Large intestine (tissue), 3 donors: ENCODE results near the gene RHBDD2. TPM values are rescaled to one million over a fixed set of nuclear protein-coding genes. Genes with fewer than 3 reads are reported as not detected.

Source experiments
- DNase-seq, 2 donors: peaks; one replicate each; pipeline versions ENCODE4 v3.0.0 to v3.0.0-alpha.2; 2013
- H3K27ac ChIP-seq: one replicate; pipeline ENCODE4 v1.5.1; 2013; ENCODE audit warnings: low read length
- H3K27me3 ChIP-seq: 2 replicates; pipeline ENCODE4 v1.6.1; 2013; ENCODE audit warnings: low read length; ENCODE audit not compliant: control insufficient read depth, insufficient read depth
- H3K36me3 ChIP-seq: 2 replicates; pipeline ENCODE4 v1.6.1; 2013; ENCODE audit warnings: low read length; ENCODE audit not compliant: control insufficient read depth, insufficient read depth
- H3K4me1 ChIP-seq: one replicate; pipeline ENCODE4 v1.6.1; 2013; ENCODE audit warnings: low read length; ENCODE audit not compliant: control insufficient read depth, insufficient read depth
- H3K4me3 ChIP-seq: one replicate; pipeline ENCODE4 v1.5.1; 2013; ENCODE audit warnings: low read length
- H3K9me3 ChIP-seq: one replicate; pipeline ENCODE4 v1.6.1; 2013; ENCODE audit warnings: mild to moderate bottlenecking, low read depth, low read length, moderate library complexity; ENCODE audit not compliant: control insufficient read depth
- WGBS: methylation state at CpG from one replicate; pipeline ENCODE4 v1.1.5; 2013; ENCODE audit warnings: low lambda C conversion rate; ENCODE audit not compliant: insufficient coverage; 5-methylcytosine and 5-hydroxymethylcytosine counted together
- polyA plus RNA-seq: library from polyadenylated mRNA; unstranded; fragments of 120-200 nt; gene quantifications from one replicate; pipeline ENCODE4 v1.2.1, GENCODE V29; 2013

The RHBDD2 gene
- polyA plus RNA-seq, 1 donor: 51.9 TPM

DNA sequence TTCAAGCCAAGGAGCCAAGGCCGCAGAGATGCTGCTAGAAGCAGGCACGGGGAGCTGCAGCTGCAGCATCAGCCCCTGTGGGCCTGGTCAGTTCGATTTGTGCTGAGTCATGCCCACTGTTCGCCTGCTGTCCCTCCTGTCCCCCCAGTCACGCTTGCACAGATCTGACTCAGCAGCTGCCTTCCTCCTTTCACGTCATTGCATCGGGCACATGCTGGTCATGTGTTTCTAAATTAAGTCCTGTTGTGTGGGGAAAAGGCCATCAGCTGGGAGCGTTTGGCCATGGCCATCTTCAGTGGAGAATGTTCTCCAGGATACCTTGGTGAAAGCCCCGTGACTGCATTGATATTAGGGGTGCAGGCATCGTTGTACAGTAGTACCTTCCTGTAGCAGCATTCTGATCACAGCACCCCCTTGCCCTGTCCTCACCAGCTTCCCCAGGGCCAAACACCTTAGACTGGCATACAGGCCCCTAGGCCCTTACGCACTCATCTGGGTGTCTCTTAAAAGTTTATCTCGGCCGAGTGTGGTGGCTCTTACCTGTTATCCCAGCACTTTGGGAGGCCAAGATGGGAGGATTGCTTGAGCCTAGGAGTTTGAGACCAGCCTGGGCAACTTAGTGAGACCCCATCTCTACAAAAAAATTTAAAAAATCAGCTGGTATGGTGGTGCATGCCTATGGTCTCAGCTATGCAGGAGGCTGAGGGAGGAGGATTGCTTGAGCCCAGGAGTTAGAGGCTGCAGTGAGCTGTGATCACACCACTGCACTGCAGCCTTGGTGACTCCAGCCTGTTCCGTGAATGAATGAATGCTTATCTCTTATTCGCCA lies 59.3 kb downstream of the RHBDD2 start:
- Histone ChIP-seq H3K4me3 (no peak overlapping the region), H3K36me3 (peaks cover 4% of the 10 kb centered on the region), H3K4me1 (no peaks in the 10 kb centered on the region), H3K27me3 (no peaks in the 10 kb centered on the region), H3K27ac (no peak overlapping the region), H3K9me3 (peaks cover 4% of the 10 kb centered on the region)
- DNase-seq: no peak
- WGBS: no CpG with 5 or more reads among the region's 15 CpGs

Other genes with a start within 250 kb of the RHBDD2 start
- gene HIP1, start 140.1 kb upstream of the RHBDD2 start, polyA plus RNA-seq: 5.9 TPM
- gene CCL26, start 106.8 kb upstream of the RHBDD2 start, polyA plus RNA-seq: 0.12 TPM
- gene CCL24, start 65.2 kb upstream of the RHBDD2 start, polyA plus RNA-seq: 32.1 TPM
- 67.7 TPM for gene POR, start 36.1 kb downstream of the RHBDD2 start, polyA plus RNA-seq
- gene TMEM120A, start 115.6 kb downstream of the RHBDD2 start, polyA plus RNA-seq: 61.0 TPM
- 55.1 TPM for gene STYXL1, start 169.0 kb downstream of the RHBDD2 start, polyA plus RNA-seq
- gene MDH2, start 169.1 kb downstream of the RHBDD2 start, polyA plus RNA-seq: 166 TPM